Neuronal stem cell (in vitro differentiated cells): ENCODE data around the gene PRTG.

ENCODE experiments used
- DNase-seq: peaks from one replicate; pipeline ENCODE4 v3.0.0-alpha.2; 2013; ENCODE audit warnings: low spot score
- H2AFZ ChIP-seq: one replicate; pipeline ENCODE4 v1.6.1; 2013; ENCODE audit warnings: mild to moderate bottlenecking, low read length, inconsistent platforms
- H2AK5ac ChIP-seq: 2 replicates; pipeline ENCODE4 v1.6.1; 2013; ENCODE audit warnings: low read depth, mild to moderate bottlenecking, inconsistent platforms, low read length, moderate library complexity, mixed read lengths
- H2BK120ac ChIP-seq: 2 replicates; pipeline ENCODE4 v1.6.1; 2013; ENCODE audit warnings: low read depth, mild to moderate bottlenecking, inconsistent platforms, low read length, moderate library complexity, mixed read lengths
- H2BK12ac ChIP-seq: one replicate; pipeline ENCODE4 v1.6.1; 2013; ENCODE audit warnings: low read length, inconsistent platforms
- H2BK15ac ChIP-seq: 2 replicates; pipeline ENCODE4 v1.6.1; 2013; ENCODE audit warnings: mild to moderate bottlenecking, low read length, inconsistent platforms, mixed read lengths
- H2BK5ac ChIP-seq: one replicate; pipeline ENCODE4 v1.6.1; 2013; ENCODE audit warnings: inconsistent platforms, mild to moderate bottlenecking, low read length, moderate library complexity
- H3K14ac ChIP-seq: one replicate; pipeline ENCODE4 v1.6.1; 2013; ENCODE audit warnings: low read length, inconsistent platforms
- H3K18ac ChIP-seq: 2 replicates; pipeline ENCODE4 v1.6.1; 2013; ENCODE audit warnings: low read length, inconsistent platforms
- H3K23ac ChIP-seq: 2 replicates; pipeline ENCODE4 v1.6.1; 2013; ENCODE audit warnings: low read depth, mild to moderate bottlenecking, mixed read lengths, low read length, inconsistent platforms; ENCODE audit not compliant: poor library complexity
- H3K27ac ChIP-seq: replicated peaks from 3 replicates; pipeline ENCODE4 v1.5.1; 2013; ENCODE audit warnings: low read length, inconsistent platforms
- H3K27me3 ChIP-seq, 3 experiments: 2 replicates each; pipeline ENCODE4 v1.6.1; 2013; ENCODE audit warnings: low read length in 3 of 3, mild to moderate bottlenecking in 2 of 3, inconsistent platforms in 1 of 3, low read depth in 1 of 3, mixed read lengths in 1 of 3, moderate library complexity in 1 of 3; ENCODE audit not compliant: control insufficient read depth in 3 of 3, insufficient read depth in 3 of 3
- H3K36me3 ChIP-seq, 2 donors: replicated peaks in 1 of 2; 2 replicates each; pipeline ENCODE4 v1.6.1; 2013; ENCODE audit warnings: low read length in 2 of 2; ENCODE audit not compliant: control insufficient read depth in 2 of 2, insufficient read depth in 2 of 2
- H3K4ac ChIP-seq: 2 replicates; pipeline ENCODE4 v1.6.1; 2013; ENCODE audit warnings: inconsistent platforms, mild to moderate bottlenecking, low read length, moderate library complexity
- H3K4me1 ChIP-seq, 2 donors: 1 replicate in 1 of 2; 2 replicates in 1 of 2; pipeline ENCODE4 v1.6.1; 2013; ENCODE audit warnings: low read length in 2 of 2, low read depth in 1 of 2; ENCODE audit not compliant: control insufficient read depth in 2 of 2, insufficient read depth in 1 of 2
- H3K4me2 ChIP-seq: one replicate; pipeline ENCODE4 v1.6.1; 2013; ENCODE audit warnings: mild to moderate bottlenecking, low read length, inconsistent platforms; ENCODE audit not compliant: insufficient read depth, poor library complexity, severe bottlenecking
- H3K4me3 ChIP-seq, 2 donors: 2 replicates each; pipeline ENCODE4 v1.5.1; 2013; ENCODE audit warnings: low read length in 2 of 2, mild to moderate bottlenecking in 2 of 2, inconsistent platforms in 1 of 2, moderate library complexity in 1 of 2
- H3K79me1 ChIP-seq: one replicate; pipeline ENCODE4 v1.6.1; 2013; ENCODE audit warnings: low read depth, mild to moderate bottlenecking, inconsistent platforms, low read length, moderate library complexity
- H3K9ac ChIP-seq: one replicate; pipeline ENCODE4 v1.6.1; 2013; ENCODE audit warnings: mild to moderate bottlenecking, low read depth, low read length, inconsistent platforms; ENCODE audit not compliant: poor library complexity
- H3K9me3 ChIP-seq, 2 donors: replicated peaks in 1 of 2; 2 replicates each; pipeline versions ENCODE3 to v1.6.1; 2013; ENCODE audit warnings: low read length in 2 of 2, mild to moderate bottlenecking in 2 of 2, inconsistent platforms in 1 of 2, low read depth in 1 of 2, mixed read lengths in 1 of 2, moderate library complexity in 1 of 2; ENCODE audit not compliant: control insufficient read depth in 2 of 2, insufficient read depth in 1 of 2
- H4K8ac ChIP-seq: one replicate; pipeline ENCODE4 v1.6.1; 2013; ENCODE audit warnings: low read depth, mild to moderate bottlenecking, inconsistent platforms, low read length, moderate library complexity
- H4K91ac ChIP-seq: one replicate; pipeline ENCODE4 v1.6.1; 2013; ENCODE audit warnings: low read length, low read depth, mild to moderate bottlenecking, inconsistent platforms; ENCODE audit not compliant: poor library complexity
- WGBS, 2 donors: extraction: QIAGEN DNeasy Blood & Tissue Kit; methylation state at CpG; one replicate each; pipeline ENCODE4 v1.1.7; 2013; ENCODE audit warnings: missing lambda C conversion rate in 2 of 2, mixed read lengths in 1 of 2; ENCODE audit not compliant: insufficient read length in 2 of 2, insufficient replicate concordance in 1 of 2; ENCODE audit errors: extremely low coverage in 2 of 2; 5-methylcytosine and 5-hydroxymethylcytosine counted together

The PRTG gene

DNA sequence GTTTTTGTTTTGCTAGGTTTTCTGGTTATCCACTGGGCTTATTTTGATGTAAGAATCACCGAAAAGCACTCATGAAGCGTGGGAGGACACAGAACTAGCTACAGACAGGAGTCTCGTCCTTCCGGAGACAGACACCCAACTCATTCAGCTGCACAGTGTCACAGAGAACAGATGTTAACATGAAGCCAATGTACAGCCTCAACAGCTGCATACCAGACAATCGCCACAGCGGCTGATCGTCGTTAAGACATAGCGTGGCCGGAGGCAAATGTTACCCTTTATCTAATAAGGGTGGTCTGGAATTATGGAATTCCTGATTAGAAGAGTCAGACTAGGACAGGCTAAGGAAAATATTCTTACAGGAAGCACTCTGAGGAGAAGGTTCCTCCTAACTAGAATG lies 153.7 kb downstream of the PRTG start:
- Histone ChIP-seq H3K23ac (no peak overlapping the region), H3K9me3 (peaks cover 2 to 5% of the 10 kb centered on the region in 2 donors), H3K36me3 (peaks cover 0 to 6% of the 10 kb centered on the region in 2 donors), H3K4me2 (no peak overlapping the region), H3K18ac (no peak overlapping the region), H2BK120ac (no peak overlapping the region), H4K91ac (no peak overlapping the region), H3K4ac (no peak overlapping the region), H3K27ac (no peak overlapping the region), H2AFZ (no peak overlapping the region), H2BK5ac (no peak overlapping the region), H3K4me3 (peak overlapping the region in 1 of 2 donors; percentile 65), H3K79me1 (no peaks in the 10 kb centered on the region), H3K9ac (no peak overlapping the region), H3K14ac (no peak overlapping the region), H2BK15ac (no peak overlapping the region), H2BK12ac (no peak overlapping the region), H3K27me3 (peaks cover 0 to 3% (median 0%) of the 10 kb centered on the region in 3 experiments), H4K8ac (no peak overlapping the region), H2AK5ac (no peak overlapping the region), H3K4me1 (peaks cover 2 to 17% of the 10 kb centered on the region in 2 donors)
- no CpG with 5 or more reads among the region's 10 CpGs for WGBS, 2 donors
- DNase-seq, result no peak

DNA sequence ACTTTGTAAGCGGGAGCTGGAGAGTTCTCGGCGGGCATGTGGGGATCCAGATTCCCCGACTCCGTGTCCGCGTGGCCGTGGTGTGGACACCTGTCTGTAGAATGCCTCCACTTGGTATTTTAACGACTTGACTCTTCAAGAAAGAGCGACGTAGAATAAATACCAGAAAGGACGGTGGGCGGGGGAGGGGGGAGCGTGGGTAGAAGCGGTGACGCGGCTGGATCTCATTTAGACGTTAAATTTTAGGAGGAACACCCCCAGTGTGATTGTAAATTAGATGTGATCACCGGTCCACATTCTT lies 154.2 kb downstream of the PRTG start:
- Histone ChIP-seq H3K27ac (peak overlapping the region; percentile 72), H3K36me3 (peaks cover 0 to 11% of the 10 kb centered on the region in 2 donors)

GRCh38 chr15:55588070-55588814 lies 154.7 kb downstream of the PRTG start, which contains the start of gene PYGO1:
Gene PYGO1 (minus strand): TSS chr15:55588345. CDS start chr15:55587883, 462 bp downstream.
- peak within 1 kb of the TSS; percentile 65 to 87 for H3K4me3 ChIP-seq
- peak within 1 kb of the TSS; percentile 97 for H3K18ac ChIP-seq
- H2BK120ac ChIP-seq, result peak within 1 kb of the TSS; percentile 91
- peaks cover 2 to 5% of the 10 kb centered on the region in 2 donors for H3K9me3 ChIP-seq
- H2BK5ac ChIP-seq, result peak within 1 kb of the TSS; percentile 70
- H3K27me3 ChIP-seq, result peaks cover 0 to 3% (median 0%) of the 10 kb centered on the region in 3 experiments
- H3K4me1 ChIP-seq, result peaks cover 2 to 17% of the 10 kb centered on the region in 2 donors
- H3K79me1 ChIP-seq, result no peaks in the 10 kb centered on the region
- peak within 1 kb of the TSS; percentile 86 for H3K9ac ChIP-seq
- no peak within 1 kb of the TSS for H4K91ac ChIP-seq
- H2BK12ac ChIP-seq, result peak within 1 kb of the TSS; percentile 9
- H3K23ac ChIP-seq, result peak within 1 kb of the TSS; percentile 52
- peak within 1 kb of the TSS; percentile 53 for H2AK5ac ChIP-seq
- H2AFZ ChIP-seq, result peak within 1 kb of the TSS; percentile 93
- H3K27ac ChIP-seq, result peak within 1 kb of the TSS; percentile 72
- DNase-seq, result peak; percentile 71
- H3K14ac ChIP-seq, result peak within 1 kb of the TSS; percentile 97
- H3K4me2 ChIP-seq, result peak within 1 kb of the TSS; percentile 71
- no peak within 1 kb of the TSS for H3K4ac ChIP-seq
- H4K8ac ChIP-seq, result peak within 1 kb of the TSS; percentile 29
- WGBS, 2 donors, result no CpG with 5 or more reads among the region's 107 CpGs
- peak within 1 kb of the TSS; percentile 71 for H2BK15ac ChIP-seq
- peaks cover 0 to 16% of the 10 kb centered on the region in 2 donors for H3K36me3 ChIP-seq

More for the DNA sequence above, 154.2 kb downstream of the PRTG start:
- peak overlapping the region; percentile 65 to 87 for H3K4me3 ChIP-seq
- no peak for DNase-seq
- no peak overlapping the region for H2BK5ac ChIP-seq
- peaks cover 2 to 5% of the 10 kb centered on the region in 2 donors for H3K9me3 ChIP-seq
- H4K8ac ChIP-seq, result peak overlapping the region; percentile 19
- peak overlapping the region; percentile 59 for H3K14ac ChIP-seq
- peak overlapping the region; percentile 86 for H3K9ac ChIP-seq
- H3K27me3 ChIP-seq, result peaks cover 0 to 3% (median 0%) of the 10 kb centered on the region in 3 experiments
- peaks cover 2 to 17% of the 10 kb centered on the region in 2 donors for H3K4me1 ChIP-seq
- peak overlapping the region; percentile 93 for H2AFZ ChIP-seq
- H2BK15ac ChIP-seq, result peak overlapping the region; percentile 40
- no peak overlapping the region for H2AK5ac ChIP-seq
- no peak overlapping the region for H4K91ac ChIP-seq
- H2BK120ac ChIP-seq, result peak overlapping the region; percentile 69
- peak overlapping the region; percentile 97 for H3K18ac ChIP-seq
- H3K4me2 ChIP-seq, result peak overlapping the region; percentile 71
- no peak overlapping the region for H3K23ac ChIP-seq
- WGBS, 2 donors, result no CpG with 5 or more reads among the region's 19 CpGs
- H3K79me1 ChIP-seq, result no peaks in the 10 kb centered on the region
- H2BK12ac ChIP-seq, result no peak overlapping the region
- H3K4ac ChIP-seq, result no peak overlapping the region

- peak overlapping the region; percentile 97 for H3K18ac ChIP-seq
- no peak overlapping the region for H3K4ac ChIP-seq
- peaks cover 0 to 3% (median 0%) of the 10 kb centered on the region in 3 experiments for H3K27me3 ChIP-seq
- peaks cover 2 to 5% of the 10 kb centered on the region in 2 donors for H3K9me3 ChIP-seq
- peak overlapping the region; percentile 71 for H3K4me2 ChIP-seq
- no peak overlapping the region for H4K91ac ChIP-seq
- H3K79me1 ChIP-seq, result no peaks in the 10 kb centered on the region
- H3K27ac ChIP-seq, result no peak overlapping the region
- peak overlapping the region; percentile 53 for H2AK5ac ChIP-seq
- H2BK120ac ChIP-seq, result peak overlapping the region; percentile 91
- H3K23ac ChIP-seq, result peak overlapping the region; percentile 52
- H3K4me1 ChIP-seq, result peaks cover 2 to 17% of the 10 kb centered on the region in 2 donors
- peaks cover 0 to 23% of the 10 kb centered on the region in 2 donors for H3K36me3 ChIP-seq
- H2BK15ac ChIP-seq, result peak overlapping the region; percentile 71
- WGBS, 2 donors, result no CpG with 5 or more reads among the region's 65 CpGs
- DNase-seq, result peak; percentile 59
- peak overlapping the region; percentile 97 for H3K14ac ChIP-seq
- peak overlapping the region; percentile 86 for H3K9ac ChIP-seq
- H2AFZ ChIP-seq, result peak overlapping the region; percentile 93
- H3K4me3 ChIP-seq, result peak overlapping the region; percentile 65 to 87
- peak overlapping the region; percentile 9 for H2BK12ac ChIP-seq
- H2BK5ac ChIP-seq, result peak overlapping the region; percentile 70
- H4K8ac ChIP-seq, result peak overlapping the region; percentile 29
Measured at GRCh38 chr15:55587321-55588069, 155.5 kb downstream of the PRTG start.
